GM19328 (cell line): ENCODE measurements around the gene XRN2.

Source experiments
- ATAC-seq: cut with Tn5 transposase; IDR thresholded peaks from one replicate; pipeline ENCODE4 v1.9.1; 2021; ENCODE audit warnings: mild to moderate bottlenecking, moderate library complexity; ENCODE audit not compliant: unreplicated experiment

Gene XRN2, protein sequence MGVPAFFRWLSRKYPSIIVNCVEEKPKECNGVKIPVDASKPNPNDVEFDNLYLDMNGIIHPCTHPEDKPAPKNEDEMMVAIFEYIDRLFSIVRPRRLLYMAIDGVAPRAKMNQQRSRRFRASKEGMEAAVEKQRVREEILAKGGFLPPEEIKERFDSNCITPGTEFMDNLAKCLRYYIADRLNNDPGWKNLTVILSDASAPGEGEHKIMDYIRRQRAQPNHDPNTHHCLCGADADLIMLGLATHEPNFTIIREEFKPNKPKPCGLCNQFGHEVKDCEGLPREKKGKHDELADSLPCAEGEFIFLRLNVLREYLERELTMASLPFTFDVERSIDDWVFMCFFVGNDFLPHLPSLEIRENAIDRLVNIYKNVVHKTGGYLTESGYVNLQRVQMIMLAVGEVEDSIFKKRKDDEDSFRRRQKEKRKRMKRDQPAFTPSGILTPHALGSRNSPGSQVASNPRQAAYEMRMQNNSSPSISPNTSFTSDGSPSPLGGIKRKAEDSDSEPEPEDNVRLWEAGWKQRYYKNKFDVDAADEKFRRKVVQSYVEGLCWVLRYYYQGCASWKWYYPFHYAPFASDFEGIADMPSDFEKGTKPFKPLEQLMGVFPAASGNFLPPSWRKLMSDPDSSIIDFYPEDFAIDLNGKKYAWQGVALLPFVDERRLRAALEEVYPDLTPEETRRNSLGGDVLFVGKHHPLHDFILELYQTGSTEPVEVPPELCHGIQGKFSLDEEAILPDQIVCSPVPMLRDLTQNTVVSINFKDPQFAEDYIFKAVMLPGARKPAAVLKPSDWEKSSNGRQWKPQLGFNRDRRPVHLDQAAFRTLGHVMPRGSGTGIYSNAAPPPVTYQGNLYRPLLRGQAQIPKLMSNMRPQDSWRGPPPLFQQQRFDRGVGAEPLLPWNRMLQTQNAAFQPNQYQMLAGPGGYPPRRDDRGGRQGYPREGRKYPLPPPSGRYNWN

DNA sequence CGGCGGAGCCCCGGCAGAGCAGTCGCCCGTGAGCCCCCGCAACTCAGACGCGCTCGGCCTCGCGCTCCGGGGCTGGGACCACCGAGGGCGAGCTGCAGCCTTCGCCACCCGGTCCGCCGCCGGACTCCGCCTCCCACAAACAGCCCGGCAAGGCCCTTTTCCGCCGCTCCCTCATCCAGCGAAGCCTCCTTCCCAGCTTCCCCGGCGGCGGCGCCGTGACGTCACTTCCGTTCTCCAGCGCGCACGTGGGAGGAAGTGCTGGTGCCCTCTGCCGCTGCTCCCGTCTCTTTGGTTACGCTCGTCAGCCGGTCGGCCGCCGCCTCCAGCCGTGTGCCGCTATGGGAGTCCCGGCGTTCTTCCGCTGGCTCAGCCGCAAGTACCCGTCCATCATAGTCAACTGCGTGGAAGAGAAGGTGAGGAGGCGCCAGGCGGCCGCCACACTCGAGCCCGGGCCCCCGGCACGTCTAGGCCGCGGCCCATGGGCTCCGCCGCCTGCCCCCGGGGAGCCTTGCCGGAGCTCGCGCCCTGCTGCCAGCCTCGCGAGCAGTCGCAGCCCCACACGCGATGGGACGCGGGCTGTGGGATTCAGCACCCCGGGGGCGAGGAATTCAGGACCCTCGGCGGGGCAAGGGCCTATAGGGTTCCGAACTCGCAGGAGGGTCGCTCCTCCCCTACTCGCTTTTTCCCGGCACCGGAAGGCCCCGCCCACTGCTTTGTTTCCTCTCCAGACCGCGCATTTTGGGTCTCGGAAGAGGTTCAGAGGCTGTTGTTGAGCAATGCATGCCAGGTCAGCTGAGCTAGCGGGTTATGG, at the start of gene XRN2:
XRN2 (plus strand) TSS at position 271 of the 811 bp plus-strand sequence; CDS start at position 339, 68 bp downstream.
- ATAC-seq, result peak; percentile 92

GRCh38 chr20:21257192-21257591, 45.9 kb upstream of the XRN2 start:
- ATAC-seq, result no peak

DNA sequence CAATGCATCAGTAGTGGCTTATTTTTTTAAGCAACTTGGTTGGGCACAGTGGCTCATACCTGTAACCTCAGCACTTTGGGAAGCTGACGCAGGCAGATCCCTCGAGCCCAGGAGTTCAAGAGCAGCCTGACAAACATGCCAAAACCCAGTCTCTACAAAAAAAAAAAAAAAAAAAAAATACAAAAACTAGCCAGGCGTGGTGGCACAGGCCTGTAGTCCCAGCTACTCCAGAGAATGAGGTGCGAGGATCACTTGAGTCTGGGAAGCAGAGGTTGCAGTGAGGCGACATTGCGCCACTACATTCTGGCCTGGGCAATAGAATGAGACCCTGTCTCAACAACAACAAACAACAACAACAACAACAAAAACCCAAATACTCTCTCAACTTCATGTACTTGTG, 44.7 kb upstream of the XRN2 start:
- ATAC-seq, result no peak

DNA sequence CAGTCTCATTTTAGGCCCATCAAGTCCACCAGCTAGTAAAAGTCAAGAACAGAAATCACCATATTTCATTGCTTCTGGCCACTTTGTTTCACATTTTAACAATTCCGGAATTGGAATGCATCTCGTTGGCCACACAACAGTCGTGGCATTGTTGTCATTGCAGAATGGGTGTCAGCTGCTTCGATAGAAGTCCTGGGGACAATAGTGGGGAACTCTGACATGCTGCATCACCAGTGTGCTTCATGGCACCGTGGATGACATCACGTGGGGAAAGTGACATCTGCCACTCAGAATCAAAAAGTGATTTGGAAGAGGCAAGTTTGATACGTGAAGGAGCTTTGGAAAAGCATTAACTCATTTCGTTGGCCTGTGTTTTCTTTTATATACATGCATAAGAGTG, 43.8 kb upstream of the XRN2 start:
- ATAC-seq, result no peak

DNA sequence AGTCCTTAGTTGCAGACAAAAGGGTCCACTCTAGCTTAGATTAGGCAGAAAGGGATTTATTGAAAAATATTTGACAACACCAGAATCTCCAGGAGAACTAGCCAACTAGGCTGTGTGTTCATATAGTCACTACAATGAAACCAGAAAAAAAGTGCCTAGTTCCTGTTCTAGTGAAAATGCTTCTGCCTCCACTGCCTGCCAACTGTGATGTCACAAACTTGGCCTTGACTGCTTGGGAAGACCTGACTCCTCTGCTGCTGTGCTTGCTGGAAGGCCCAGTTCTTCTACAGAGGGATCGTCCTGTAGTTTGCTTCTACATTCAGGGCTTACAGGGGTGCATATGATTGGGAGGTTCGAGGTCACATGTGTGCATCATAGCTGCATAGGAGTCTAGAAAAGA, 40.3 kb upstream of the XRN2 start:
- ATAC-seq, result no peak

DNA sequence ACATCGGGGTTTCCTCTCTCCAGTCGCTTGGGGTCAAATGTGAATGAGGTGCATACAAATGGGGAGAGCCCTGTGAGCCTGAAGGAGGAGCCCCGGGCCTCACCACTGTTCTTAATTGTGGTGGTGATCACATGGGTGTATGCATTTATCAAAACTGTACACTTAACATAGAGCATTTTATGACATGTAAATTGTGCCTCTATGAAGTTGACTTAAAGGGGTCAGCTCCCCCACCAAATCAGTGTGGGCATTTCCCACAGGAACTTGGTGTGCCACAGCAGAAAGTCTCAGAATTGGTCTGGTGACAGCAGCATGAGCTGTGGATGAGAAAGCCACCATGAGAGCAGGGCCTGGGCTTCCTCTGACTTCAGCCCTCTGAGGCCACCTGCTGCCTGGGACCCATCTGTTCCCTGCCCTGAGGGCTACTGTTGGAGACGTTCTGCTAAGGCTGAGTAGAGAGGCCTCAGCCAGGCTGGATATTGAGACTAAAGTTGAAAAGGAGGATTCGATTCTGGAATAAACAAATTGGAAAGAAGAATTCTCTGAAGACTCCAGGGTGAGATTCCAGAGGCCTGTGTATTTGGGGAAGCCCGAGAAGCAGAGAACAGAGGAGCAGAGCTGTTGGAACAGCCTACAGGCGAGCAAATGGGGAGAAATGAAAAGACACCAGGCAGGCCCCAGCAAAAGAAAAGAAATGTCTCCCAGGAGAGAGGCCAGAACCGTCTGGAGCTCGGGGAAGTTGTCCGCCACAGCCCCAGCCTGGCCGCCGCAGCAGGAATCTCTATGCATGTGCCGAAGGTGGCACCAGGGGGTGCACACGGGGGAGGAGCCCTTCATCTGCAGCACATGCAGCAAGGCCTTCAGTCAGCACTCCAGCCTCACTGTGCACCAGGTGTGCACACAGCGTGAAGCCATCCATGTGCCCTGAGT, 37.6 kb upstream of the XRN2 start:
- ATAC-seq, result no peak

DNA sequence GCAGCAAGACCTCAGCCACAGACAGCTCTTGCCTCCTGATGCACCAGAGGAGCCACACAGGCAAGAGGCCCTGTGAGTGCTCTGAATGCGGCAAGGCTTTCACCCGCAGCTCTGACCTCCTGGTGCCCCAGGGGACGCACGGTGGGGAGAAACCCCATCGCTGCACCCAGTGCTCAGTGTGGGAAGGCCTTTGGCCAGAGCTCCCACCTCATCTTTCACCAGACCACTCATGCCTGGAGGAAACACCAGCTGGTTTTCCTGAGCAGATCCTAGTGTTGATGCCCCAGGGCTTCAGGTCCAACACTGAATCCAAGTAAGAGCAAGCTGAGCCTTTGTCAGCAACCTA, 37.0 kb upstream of the XRN2 start:
- ATAC-seq, result no peak

DNA sequence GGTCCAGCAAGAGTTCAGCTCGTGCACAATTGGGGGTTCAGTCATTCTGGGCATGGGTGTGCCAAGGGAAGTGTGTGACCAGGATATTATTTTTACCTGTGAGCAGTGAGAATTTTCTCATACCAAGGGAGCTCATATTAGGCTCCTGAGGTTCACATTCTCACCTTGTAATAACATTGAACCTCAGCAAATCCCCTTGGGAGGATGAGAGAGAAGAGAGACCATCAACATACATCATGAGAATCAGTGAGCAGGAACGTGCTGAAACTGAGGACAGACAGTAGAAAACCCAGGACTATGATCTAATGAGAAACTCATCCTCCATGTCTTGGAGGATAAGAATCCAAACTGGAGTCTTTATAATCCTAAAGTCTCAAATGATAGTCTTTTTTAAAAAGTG, 33.4 kb upstream of the XRN2 start:
- ATAC-seq, result no peak

- no peak for ATAC-seq
These were observed 32.3 kb upstream of the XRN2 start for GRCh38 chr20:21270806-21271205.

DNA sequence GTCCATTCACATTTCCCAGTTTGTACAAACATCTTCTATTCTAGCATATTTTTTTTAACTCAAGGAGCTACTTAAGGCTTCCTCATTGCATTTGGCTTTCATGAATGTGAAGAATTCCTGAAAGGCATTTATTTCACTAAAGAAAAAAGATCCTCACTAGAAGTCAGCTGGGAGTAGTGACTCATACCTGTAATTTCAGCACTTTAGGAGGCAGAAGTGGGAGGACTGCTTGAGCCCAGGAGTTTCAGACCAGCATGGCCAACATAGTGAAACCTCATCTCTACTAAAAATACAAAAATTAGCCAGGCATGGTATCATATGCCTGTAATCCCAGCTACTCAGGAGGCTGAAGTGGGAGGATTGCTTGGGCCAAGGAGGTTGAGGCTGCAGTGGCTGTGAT, 30.9 kb upstream of the XRN2 start:
- peak; percentile 45 for ATAC-seq

DNA sequence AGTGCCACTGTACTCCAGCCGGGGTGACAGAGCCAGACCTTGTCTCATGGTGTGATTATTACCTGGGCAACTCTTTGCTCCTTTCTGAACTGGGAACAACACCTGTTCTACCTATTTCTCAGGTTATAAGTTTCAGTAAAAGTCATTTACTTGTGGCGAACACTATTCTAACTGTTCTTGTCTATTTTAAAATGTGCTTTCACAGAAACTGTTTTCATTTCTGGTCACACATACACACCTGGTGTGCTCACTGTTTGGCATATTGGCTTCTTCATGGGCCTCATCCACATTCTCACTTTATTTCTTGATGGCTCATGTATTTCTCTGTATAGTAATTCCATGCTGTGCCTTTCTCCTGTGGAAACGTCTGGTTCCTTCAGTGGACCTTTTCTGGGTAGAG, 30.5 kb upstream of the XRN2 start:
- peak; percentile 37 for ATAC-seq

DNA sequence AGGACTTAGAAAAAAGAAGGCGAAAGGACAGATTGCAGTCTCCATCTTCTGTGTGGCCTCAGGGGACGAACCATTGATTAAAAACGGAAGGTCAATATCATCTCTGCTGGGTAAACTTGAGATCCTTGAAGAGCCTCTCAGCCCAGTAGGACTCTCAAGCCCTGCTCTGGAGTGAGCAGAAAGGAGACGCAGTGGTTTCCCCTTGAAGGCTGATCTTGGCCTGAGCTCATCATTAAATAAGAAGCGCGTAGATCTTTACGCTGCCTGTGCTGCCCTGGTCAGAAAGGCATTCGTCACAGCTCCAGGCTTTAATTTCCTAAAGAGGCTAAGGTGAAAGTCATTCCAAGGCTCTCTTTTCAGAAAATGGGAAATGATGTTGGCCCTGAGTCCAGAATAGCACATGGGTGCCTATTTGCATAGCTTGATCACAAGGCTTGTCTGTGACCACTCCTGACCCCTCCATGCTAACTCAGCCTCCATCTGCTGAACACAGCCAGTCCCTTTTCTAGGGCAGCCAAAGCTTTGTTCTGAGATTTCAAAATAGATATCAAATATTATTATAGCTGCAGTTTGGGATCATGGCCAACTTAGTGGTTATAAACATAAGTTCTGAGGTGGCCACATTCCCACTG, 29.3 kb upstream of the XRN2 start:
- no peak for ATAC-seq

DNA sequence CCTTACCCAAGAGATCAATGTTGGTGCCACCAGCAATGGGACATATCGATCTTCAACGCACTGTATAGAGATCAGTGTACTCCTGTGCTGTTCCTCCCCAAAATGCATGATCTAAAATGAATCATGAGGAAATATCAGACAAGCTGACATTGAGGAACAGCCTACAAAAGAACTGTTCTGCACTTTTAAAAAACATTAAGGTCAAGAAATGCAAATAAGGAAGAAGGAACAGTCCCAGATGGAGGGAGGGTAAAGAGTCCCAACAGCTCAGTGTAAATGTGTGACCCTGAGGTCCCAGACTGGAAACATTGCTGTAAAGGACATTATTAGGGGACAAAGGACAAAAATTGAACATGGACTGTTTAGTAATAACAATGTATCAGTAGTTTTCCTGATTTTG, 24.3 kb upstream of the XRN2 start:
- ATAC-seq, result no peak

DNA sequence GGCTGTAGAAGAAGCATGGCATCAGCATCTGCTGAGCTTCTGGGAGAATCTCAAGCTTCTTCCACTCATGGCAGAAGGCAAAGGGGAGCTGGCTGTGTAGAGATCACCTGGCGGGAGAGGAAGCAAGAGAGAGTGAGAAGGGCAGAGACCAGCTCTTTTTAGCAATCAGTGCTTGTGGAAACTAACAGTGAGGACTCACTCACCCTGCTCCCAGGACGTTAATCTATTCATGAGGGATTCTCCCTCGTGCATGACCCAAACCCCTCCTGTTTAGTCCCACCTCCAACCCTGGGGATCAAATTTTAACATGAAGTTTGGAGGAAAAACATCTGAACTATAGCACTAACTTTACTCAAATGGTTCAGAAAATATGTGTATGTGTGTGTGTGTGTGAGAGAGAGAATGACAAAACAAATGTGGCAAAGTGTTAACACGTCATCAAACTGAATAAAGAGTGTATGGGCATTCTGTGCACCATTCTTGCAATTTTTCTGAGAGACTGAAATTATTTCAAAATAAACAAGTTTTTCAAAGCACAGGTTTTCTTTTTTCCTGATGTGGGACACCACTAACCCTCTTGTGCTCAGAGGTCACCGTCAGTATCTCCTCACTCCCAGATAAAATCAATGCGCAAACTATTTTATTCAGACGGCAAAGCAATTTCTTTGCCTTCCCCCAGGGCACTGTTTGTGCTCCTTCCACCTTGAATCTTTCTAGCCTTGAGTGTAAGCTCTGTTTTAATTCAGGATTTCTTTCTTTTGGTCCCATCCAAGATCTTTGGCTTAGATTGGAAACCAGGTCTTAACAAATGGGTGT, 23.2 kb upstream of the XRN2 start:
- no peak for ATAC-seq

GRCh38 chr20:21280522-21281016, 22.6 kb upstream of the XRN2 start:
- ATAC-seq, result peak; percentile 51

GRCh38 chr20:21286775-21287174, 16.4 kb upstream of the XRN2 start:
- no peak for ATAC-seq

GRCh38 chr20:21288587-21289370, 14.4 kb upstream of the XRN2 start:
- ATAC-seq, result no peak

DNA sequence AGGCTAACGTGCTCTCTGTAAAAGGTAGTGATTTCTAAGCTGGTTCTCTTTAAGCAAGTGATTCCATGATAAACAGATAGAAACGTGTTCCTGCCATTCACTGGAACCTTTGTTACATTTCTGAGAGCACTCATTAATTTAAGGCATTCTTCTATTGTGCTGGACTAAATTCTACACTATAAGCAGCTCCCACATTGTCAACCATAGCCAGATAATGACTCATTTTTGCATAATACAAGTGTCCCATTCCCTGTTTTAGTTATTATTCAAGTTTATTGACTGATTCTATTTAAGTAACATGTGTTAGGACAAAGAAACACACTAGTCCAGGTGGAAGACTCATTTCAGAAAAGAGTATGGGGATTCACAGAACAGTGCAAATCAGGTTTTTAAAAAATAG, 13.5 kb upstream of the XRN2 start:
- ATAC-seq, result no peak
